Trophoblast cell (in vitro differentiated cells and primary cell): ENCODE measurements around the gene DQX1.

ENCODE experiments used
- DNase-seq, 2 donors: peaks; one replicate each; pipeline ENCODE4 v3.0.0-alpha.2; 2016
- H2AFZ ChIP-seq: 2 replicates; pipeline ENCODE4 v1.6.1; 2013; ENCODE audit warnings: low read length, moderate library complexity, mild to moderate bottlenecking; ENCODE audit not compliant: insufficient read depth, poor library complexity
- H2AK5ac ChIP-seq: 2 replicates; pipeline ENCODE4 v1.6.1; 2013; ENCODE audit warnings: mild to moderate bottlenecking, low read length
- H2BK120ac ChIP-seq: 2 replicates; pipeline ENCODE4 v1.6.1; 2013; ENCODE audit warnings: low read length, mild to moderate bottlenecking, moderate library complexity; ENCODE audit not compliant: insufficient read depth, poor library complexity
- H2BK12ac ChIP-seq: 2 replicates; pipeline ENCODE4 v1.6.1; 2013; ENCODE audit warnings: mild to moderate bottlenecking, low read length, moderate library complexity
- H2BK5ac ChIP-seq: 2 replicates; pipeline ENCODE4 v1.6.1; 2013; ENCODE audit warnings: low read length, low read depth, moderate library complexity, mild to moderate bottlenecking; ENCODE audit not compliant: poor library complexity
- H3K14ac ChIP-seq: 2 replicates; pipeline ENCODE4 v1.6.1; 2013; ENCODE audit warnings: mild to moderate bottlenecking, low read length
- H3K18ac ChIP-seq: 2 replicates; pipeline ENCODE4 v1.6.1; 2013; ENCODE audit warnings: mild to moderate bottlenecking, low read length
- H3K23ac ChIP-seq: 2 replicates; pipeline ENCODE4 v1.6.1; 2013; ENCODE audit warnings: low read length
- H3K27ac ChIP-seq: 2 replicates; pipeline ENCODE4 v1.5.1; 2013; ENCODE audit warnings: low read depth, mild to moderate bottlenecking, inconsistent platforms, low read length, moderate library complexity
- H3K27me3 ChIP-seq: 2 replicates; pipeline ENCODE4 v1.6.1; 2013; ENCODE audit warnings: inconsistent platforms, mild to moderate bottlenecking, low read length, moderate library complexity; ENCODE audit not compliant: insufficient read depth
- H3K36me3 ChIP-seq, 2 experiments: 1 replicate in 1 of 2; 2 replicates in 1 of 2; pipeline ENCODE4 v1.6.1; 2013; ENCODE audit warnings: low read length in 2 of 2, mild to moderate bottlenecking in 2 of 2, moderate library complexity in 1 of 2; ENCODE audit not compliant: insufficient read depth in 2 of 2, control insufficient read depth in 1 of 2
- H3K4ac ChIP-seq: 2 replicates; pipeline ENCODE4 v1.6.1; 2013; ENCODE audit warnings: low read depth, mild to moderate bottlenecking, low read length, moderate library complexity
- H3K4me1 ChIP-seq, 2 experiments: 1 replicate in 1 of 2; 2 replicates in 1 of 2; pipeline ENCODE4 v1.6.1; 2013; ENCODE audit warnings: low read length in 2 of 2, mild to moderate bottlenecking in 2 of 2, moderate library complexity in 1 of 2; ENCODE audit not compliant: insufficient read depth in 2 of 2, control insufficient read depth in 1 of 2
- H3K4me2 ChIP-seq: 2 replicates; pipeline ENCODE4 v1.6.1; 2013; ENCODE audit warnings: inconsistent platforms, mild to moderate bottlenecking, low read length, moderate library complexity
- H3K4me3 ChIP-seq: 2 replicates; pipeline ENCODE4 v1.5.1; 2013; ENCODE audit warnings: mild to moderate bottlenecking, low read depth, low read length, inconsistent platforms
- H3K79me1 ChIP-seq: one replicate; pipeline ENCODE4 v1.6.1; 2013; ENCODE audit warnings: low read length
- H3K79me2 ChIP-seq: 2 replicates; pipeline ENCODE4 v1.6.1; 2013; ENCODE audit warnings: low read length, mild to moderate bottlenecking; ENCODE audit not compliant: control insufficient read depth, insufficient read depth, poor library complexity
- H3K9ac ChIP-seq: 2 replicates; pipeline ENCODE4 v1.6.1; 2013; ENCODE audit warnings: mild to moderate bottlenecking, low read length
- H3K9me3 ChIP-seq: 2 replicates; pipeline ENCODE4 v1.6.1; 2013; ENCODE audit warnings: low read depth, mild to moderate bottlenecking, control low read depth, inconsistent platforms, low read length; ENCODE audit not compliant: insufficient read depth
- H4K12ac ChIP-seq: 2 replicates; pipeline ENCODE4 v1.6.1; 2013; ENCODE audit warnings: low read depth, mild to moderate bottlenecking, low read length, moderate library complexity
- H4K8ac ChIP-seq: 2 replicates; pipeline ENCODE4 v1.6.1; 2013; ENCODE audit warnings: low read depth, mild to moderate bottlenecking, low read length, moderate library complexity
- H4K91ac ChIP-seq: one replicate; pipeline ENCODE4 v1.6.1; 2013; ENCODE audit warnings: low read depth, mild to moderate bottlenecking, low read length, moderate library complexity
- WGBS: extraction: QIAGEN DNeasy Blood & Tissue Kit; methylation state at CpG from one replicate; pipeline ENCODE4 v1.1.7; 2013; ENCODE audit warnings: missing lambda C conversion rate; ENCODE audit not compliant: insufficient read length, insufficient coverage; ENCODE audit errors: extremely low coverage; 5-methylcytosine and 5-hydroxymethylcytosine counted together

DQX1 gene

GRCh38 chr2:74556831-74557370 is 30.9 kb upstream of the DQX1 start:
- Histone ChIP-seq H3K4me3 (no peak overlapping the region), H2AK5ac (no peak overlapping the region), H3K36me3 (no peaks in the 10 kb centered on the region), H3K4me2 (no peak overlapping the region), H3K4ac (no peak overlapping the region), H2BK5ac (no peak overlapping the region), H3K79me1 (peaks cover 7% of the 10 kb centered on the region), H3K4me1 (peaks cover 8 to 21% of the 10 kb centered on the region in 2 experiments), H3K79me2 (no peaks in the 10 kb centered on the region), H3K27ac (no peak overlapping the region), H4K91ac (no peak overlapping the region), H3K23ac (no peak overlapping the region), H2BK12ac (no peak overlapping the region), H3K18ac (no peak overlapping the region), H3K27me3 (peaks cover 15% of the 10 kb centered on the region), H4K8ac (no peak overlapping the region), H2BK120ac (no peak overlapping the region), H3K9me3 (peaks cover 4% of the 10 kb centered on the region), H4K12ac (no peak overlapping the region), H3K9ac (no peak overlapping the region), H3K14ac (no peak overlapping the region), H2AFZ (no peak overlapping the region)
- no peak for DNase-seq
- no CpG with 5 or more reads among the region's 6 CpGs for WGBS

GRCh38 chr2:74556159-74556558 is 30.1 kb upstream of the DQX1 start:
- Histone ChIP-seq H2AK5ac (no peak overlapping the region), H3K23ac (no peak overlapping the region), H3K79me1 (peaks cover 7% of the 10 kb centered on the region), H3K79me2 (no peaks in the 10 kb centered on the region), H4K12ac (no peak overlapping the region), H3K27me3 (peaks cover 18% of the 10 kb centered on the region), H2AFZ (no peak overlapping the region), H3K4ac (no peak overlapping the region), H4K91ac (no peak overlapping the region), H3K9ac (no peak overlapping the region), H3K4me3 (no peak overlapping the region), H3K4me2 (no peak overlapping the region), H3K9me3 (peaks cover 4% of the 10 kb centered on the region), H3K18ac (no peak overlapping the region), H3K27ac (no peak overlapping the region), H2BK120ac (no peak overlapping the region), H2BK5ac (no peak overlapping the region), H4K8ac (no peak overlapping the region), H3K4me1 (peaks cover 8 to 21% of the 10 kb centered on the region in 2 experiments), H3K36me3 (no peaks in the 10 kb centered on the region), H3K14ac (no peak overlapping the region), H2BK12ac (no peak overlapping the region)
- no CpG with 5 or more reads among the region's 14 CpGs for WGBS
- DNase-seq, result no peak

- H3K4me1 ChIP-seq, result peaks cover 8 to 21% of the 10 kb centered on the region in 2 experiments
- no peak overlapping the region for H3K9ac ChIP-seq
- no peak overlapping the region for H2BK5ac ChIP-seq
- no peak overlapping the region for H3K14ac ChIP-seq
- peak overlapping the region; percentile 82 for H3K4me2 ChIP-seq
- no peaks in the 10 kb centered on the region for H3K79me2 ChIP-seq
- H2BK12ac ChIP-seq, result no peak overlapping the region
- peaks cover 4% of the 10 kb centered on the region for H3K9me3 ChIP-seq
- H3K4me3 ChIP-seq, result no peak overlapping the region
- no peak overlapping the region for H4K12ac ChIP-seq
- no peak for DNase-seq
- H3K79me1 ChIP-seq, result peaks cover 7% of the 10 kb centered on the region
- WGBS, result no CpG with 5 or more reads among the region's 17 CpGs
- no peak overlapping the region for H2AK5ac ChIP-seq
- no peak overlapping the region for H3K4ac ChIP-seq
- peaks cover 18% of the 10 kb centered on the region for H3K27me3 ChIP-seq
- H3K36me3 ChIP-seq, result no peaks in the 10 kb centered on the region
- no peak overlapping the region for H3K18ac ChIP-seq
- no peak overlapping the region for H3K27ac ChIP-seq
- H4K91ac ChIP-seq, result no peak overlapping the region
- no peak overlapping the region for H4K8ac ChIP-seq
- no peak overlapping the region for H3K23ac ChIP-seq
- H2BK120ac ChIP-seq, result no peak overlapping the region
- H2AFZ ChIP-seq, result no peak overlapping the region
Observed at GRCh38 chr2:74555610-74556103, 29.6 kb upstream of the DQX1 start.

- H3K9ac ChIP-seq, result no peak overlapping the region
- peaks cover 8 to 17% of the 10 kb centered on the region in 2 experiments for H3K4me1 ChIP-seq
- no peaks in the 10 kb centered on the region for H3K79me2 ChIP-seq
- no peak overlapping the region for H3K27ac ChIP-seq
- no peak overlapping the region for H3K18ac ChIP-seq
- H3K27me3 ChIP-seq, result peaks cover 22% of the 10 kb centered on the region
- peak overlapping the region; percentile 3 for H2BK120ac ChIP-seq
- H4K12ac ChIP-seq, result no peak overlapping the region
- peak overlapping the region; percentile 59 for H4K8ac ChIP-seq
- peak overlapping the region; percentile 19 for H2AFZ ChIP-seq
- peaks cover 4% of the 10 kb centered on the region for H3K9me3 ChIP-seq
- H3K4ac ChIP-seq, result no peak overlapping the region
- H3K23ac ChIP-seq, result no peak overlapping the region
- H3K36me3 ChIP-seq, result no peaks in the 10 kb centered on the region
- peak overlapping the region; percentile 64 for H3K4me3 ChIP-seq
- H3K79me1 ChIP-seq, result peaks cover 7% of the 10 kb centered on the region
- H2AK5ac ChIP-seq, result no peak overlapping the region
- no peak overlapping the region for H2BK12ac ChIP-seq
- peak overlapping the region; percentile 26 for H3K14ac ChIP-seq
- peak overlapping the region; percentile 82 for H3K4me2 ChIP-seq
- WGBS, result no CpG with 5 or more reads among the region's 58 CpGs
- no peak overlapping the region for H4K91ac ChIP-seq
- DNase-seq, result peak; percentile 37 to 65
- H2BK5ac ChIP-seq, result no peak overlapping the region
Observed at GRCh38 chr2:74554820-74555531, 28.9 kb upstream of the DQX1 start.
